Measurements from ENCODE around the gene EPS8L3. TPM values are rescaled to one million over a fixed set of nuclear protein-coding genes. Genes with fewer than 3 reads are reported as not detected.

The EPS8L3 gene
- total and polyA plus RNA-seq, 4 donors, result 0.09 to 0.38 (median 0.15) TPM; not detected in 1

DNA sequence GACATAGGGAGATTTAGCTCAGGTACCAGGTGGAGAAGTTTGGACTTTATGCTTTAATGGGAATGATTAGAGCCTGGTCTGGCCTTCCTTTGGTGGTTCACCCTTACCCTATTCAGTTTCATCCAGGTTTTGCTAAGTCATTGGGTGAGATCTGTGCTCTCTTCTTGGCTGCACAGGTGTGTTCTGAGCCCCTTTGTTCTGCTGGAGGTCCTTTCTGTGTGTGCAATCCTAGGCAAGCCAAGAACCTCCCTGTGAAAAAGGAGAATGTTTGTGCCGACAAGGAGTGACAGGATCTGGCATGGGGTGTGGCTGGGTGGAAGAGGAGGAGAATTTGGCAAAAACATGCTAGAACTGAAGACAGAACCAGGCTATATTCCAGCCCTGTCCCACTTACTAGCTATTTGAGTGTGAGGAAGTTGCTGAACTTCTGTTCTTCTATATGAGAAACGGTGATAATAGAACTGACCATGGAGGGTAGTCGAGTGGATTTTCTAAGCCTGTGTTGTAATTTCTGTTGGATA lies 47.1 kb downstream of the EPS8L3 start:
- no peaks in the 10 kb centered on the region for H3K4me1 ChIP-seq (ENCODE audit: control insufficient read depth in 4 of 4, insufficient read depth in 4 of 4, low read length in 3 of 4)
- no peaks in the 10 kb centered on the region for H3K9me3 ChIP-seq (ENCODE audit: control insufficient read depth in 4 of 4, low read length in 3 of 4)
- peak; percentile 5 for DNase-seq (ENCODE audit: low spot score)
- no peak overlapping the region for H3K4me3 ChIP-seq (ENCODE audit: low read depth in 1 of 3, low read length in 3 of 3)
- TF ChIP-seq HNF4A (conservative IDR thresholded peaks at IDR 0.05), result no peak
- H3K9ac ChIP-seq (ENCODE audit: low read depth in 1 of 2, low read length in 2 of 2), result no peak overlapping the region
- no peaks in the 10 kb centered on the region for H3K27me3 ChIP-seq (ENCODE audit: control insufficient read depth in 4 of 4, insufficient read depth in 4 of 4, low read length in 3 of 4)
- 89% methylated on average over 3 of the region's 3 CpGs for WGBS
- no peak overlapping the region for H3K27ac ChIP-seq (ENCODE audit: low read depth in 1 of 2, low read length in 2 of 2)
- H3K36me3 ChIP-seq (ENCODE audit: control insufficient read depth in 4 of 4, insufficient read depth in 3 of 4, low read depth in 1 of 4, low read length in 3 of 4), result no peaks in the 10 kb centered on the region

DNA sequence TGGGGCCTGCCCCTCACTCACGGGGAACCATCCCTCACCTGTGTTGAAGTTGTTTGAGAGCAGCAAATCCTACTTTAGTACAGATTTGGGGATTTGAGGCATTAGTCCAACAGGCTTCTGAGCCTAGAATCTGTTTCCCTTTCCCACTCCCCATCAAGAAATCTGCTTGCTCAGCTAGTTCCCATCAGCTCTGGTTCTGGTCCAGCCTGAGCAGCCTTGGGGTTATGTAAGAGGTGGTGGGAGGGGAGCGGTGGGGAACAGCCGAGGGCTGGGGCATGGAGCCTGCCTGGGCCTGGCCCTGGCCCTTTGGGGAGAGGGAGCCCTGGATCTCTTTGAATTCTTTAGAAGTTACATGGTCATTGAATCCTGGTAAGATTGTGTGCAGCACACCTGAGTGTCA lies 47.6 kb downstream of the EPS8L3 start:
- H3K27ac ChIP-seq (ENCODE audit: low read depth in 1 of 2, low read length in 2 of 2), result no peak overlapping the region
- 84% methylated on average over 3 of the region's 3 CpGs for WGBS
- DNase-seq (ENCODE audit: low spot score), result peak; percentile 23

More for the DNA sequence above, 47.6 kb downstream of the EPS8L3 start:
- Histone ChIP-seq H3K27me3 (ENCODE audit: control insufficient read depth in 4 of 4, insufficient read depth in 4 of 4, low read length in 3 of 4) (no peaks in the 10 kb centered on the region), H3K36me3 (ENCODE audit: control insufficient read depth in 4 of 4, insufficient read depth in 3 of 4, low read depth in 1 of 4, low read length in 3 of 4) (no peaks in the 10 kb centered on the region), H3K4me3 (ENCODE audit: low read depth in 1 of 3, low read length in 3 of 3) (no peak overlapping the region), H3K9ac (ENCODE audit: low read depth in 1 of 2, low read length in 2 of 2) (no peak overlapping the region), H3K4me1 (ENCODE audit: control insufficient read depth in 4 of 4, insufficient read depth in 4 of 4, low read length in 3 of 4) (no peaks in the 10 kb centered on the region), H3K9me3 (ENCODE audit: control insufficient read depth in 4 of 4, low read length in 3 of 4) (no peaks in the 10 kb centered on the region)
- TF ChIP-seq HNF4A (conservative IDR thresholded peaks at IDR 0.05) (no peak), SP1 (IDR thresholded peaks at IDR 0.05) (no peak), FOXA2 (IDR thresholded peaks at IDR 0.05) (no peak), HNF4G (IDR thresholded peaks at IDR 0.05) (no peak), YY1 (IDR thresholded peaks at IDR 0.05) (no peak), JUND (IDR thresholded peaks at IDR 0.05) (no peak), NR2F2 (IDR thresholded peaks at IDR 0.05) (no peak), TAF1 (conservative IDR thresholded peaks at IDR 0.05) (no peak), FOXA1 (IDR thresholded peaks at IDR 0.05) (no peak), RXRA (IDR thresholded peaks at IDR 0.05) (no peak), RAD21 (IDR thresholded peaks at IDR 0.05) (no peak), GABPA (IDR thresholded peaks at IDR 0.05 in 1 of 2, conservative IDR thresholded peaks at IDR 0.05 in 1 of 2) (no peak), EGR1 (IDR thresholded peaks at IDR 0.05; ENCODE audit: low read depth in 2 of 2) (no peak)
- TF ChIP-seq, protein P1, sequence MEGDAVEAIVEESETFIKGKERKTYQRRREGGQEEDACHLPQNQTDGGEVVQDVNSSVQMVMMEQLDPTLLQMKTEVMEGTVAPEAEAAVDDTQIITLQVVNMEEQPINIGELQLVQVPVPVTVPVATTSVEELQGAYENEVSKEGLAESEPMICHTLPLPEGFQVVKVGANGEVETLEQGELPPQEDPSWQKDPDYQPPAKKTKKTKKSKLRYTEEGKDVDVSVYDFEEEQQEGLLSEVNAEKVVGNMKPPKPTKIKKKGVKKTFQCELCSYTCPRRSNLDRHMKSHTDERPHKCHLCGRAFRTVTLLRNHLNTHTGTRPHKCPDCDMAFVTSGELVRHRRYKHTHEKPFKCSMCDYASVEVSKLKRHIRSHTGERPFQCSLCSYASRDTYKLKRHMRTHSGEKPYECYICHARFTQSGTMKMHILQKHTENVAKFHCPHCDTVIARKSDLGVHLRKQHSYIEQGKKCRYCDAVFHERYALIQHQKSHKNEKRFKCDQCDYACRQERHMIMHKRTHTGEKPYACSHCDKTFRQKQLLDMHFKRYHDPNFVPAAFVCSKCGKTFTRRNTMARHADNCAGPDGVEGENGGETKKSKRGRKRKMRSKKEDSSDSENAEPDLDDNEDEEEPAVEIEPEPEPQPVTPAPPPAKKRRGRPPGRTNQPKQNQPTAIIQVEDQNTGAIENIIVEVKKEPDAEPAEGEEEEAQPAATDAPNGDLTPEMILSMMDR (IDR thresholded peaks at IDR 0.05; ENCODE audit: low read depth, low read length, missing input control), result no peak
- TF ChIP-seq, protein P2, sequence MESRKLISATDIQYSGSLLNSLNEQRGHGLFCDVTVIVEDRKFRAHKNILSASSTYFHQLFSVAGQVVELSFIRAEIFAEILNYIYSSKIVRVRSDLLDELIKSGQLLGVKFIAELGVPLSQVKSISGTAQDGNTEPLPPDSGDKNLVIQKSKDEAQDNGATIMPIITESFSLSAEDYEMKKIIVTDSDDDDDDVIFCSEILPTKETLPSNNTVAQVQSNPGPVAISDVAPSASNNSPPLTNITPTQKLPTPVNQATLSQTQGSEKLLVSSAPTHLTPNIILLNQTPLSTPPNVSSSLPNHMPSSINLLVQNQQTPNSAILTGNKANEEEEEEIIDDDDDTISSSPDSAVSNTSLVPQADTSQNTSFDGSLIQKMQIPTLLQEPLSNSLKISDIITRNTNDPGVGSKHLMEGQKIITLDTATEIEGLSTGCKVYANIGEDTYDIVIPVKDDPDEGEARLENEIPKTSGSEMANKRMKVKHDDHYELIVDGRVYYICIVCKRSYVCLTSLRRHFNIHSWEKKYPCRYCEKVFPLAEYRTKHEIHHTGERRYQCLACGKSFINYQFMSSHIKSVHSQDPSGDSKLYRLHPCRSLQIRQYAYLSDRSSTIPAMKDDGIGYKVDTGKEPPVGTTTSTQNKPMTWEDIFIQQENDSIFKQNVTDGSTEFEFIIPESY (IDR thresholded peaks at IDR 0.05), result no peak
- TF ChIP-seq, protein P3, sequence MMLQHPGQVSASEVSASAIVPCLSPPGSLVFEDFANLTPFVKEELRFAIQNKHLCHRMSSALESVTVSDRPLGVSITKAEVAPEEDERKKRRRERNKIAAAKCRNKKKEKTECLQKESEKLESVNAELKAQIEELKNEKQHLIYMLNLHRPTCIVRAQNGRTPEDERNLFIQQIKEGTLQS (IDR thresholded peaks at IDR 0.05), result no peak
- TF ChIP-seq, protein P4, sequence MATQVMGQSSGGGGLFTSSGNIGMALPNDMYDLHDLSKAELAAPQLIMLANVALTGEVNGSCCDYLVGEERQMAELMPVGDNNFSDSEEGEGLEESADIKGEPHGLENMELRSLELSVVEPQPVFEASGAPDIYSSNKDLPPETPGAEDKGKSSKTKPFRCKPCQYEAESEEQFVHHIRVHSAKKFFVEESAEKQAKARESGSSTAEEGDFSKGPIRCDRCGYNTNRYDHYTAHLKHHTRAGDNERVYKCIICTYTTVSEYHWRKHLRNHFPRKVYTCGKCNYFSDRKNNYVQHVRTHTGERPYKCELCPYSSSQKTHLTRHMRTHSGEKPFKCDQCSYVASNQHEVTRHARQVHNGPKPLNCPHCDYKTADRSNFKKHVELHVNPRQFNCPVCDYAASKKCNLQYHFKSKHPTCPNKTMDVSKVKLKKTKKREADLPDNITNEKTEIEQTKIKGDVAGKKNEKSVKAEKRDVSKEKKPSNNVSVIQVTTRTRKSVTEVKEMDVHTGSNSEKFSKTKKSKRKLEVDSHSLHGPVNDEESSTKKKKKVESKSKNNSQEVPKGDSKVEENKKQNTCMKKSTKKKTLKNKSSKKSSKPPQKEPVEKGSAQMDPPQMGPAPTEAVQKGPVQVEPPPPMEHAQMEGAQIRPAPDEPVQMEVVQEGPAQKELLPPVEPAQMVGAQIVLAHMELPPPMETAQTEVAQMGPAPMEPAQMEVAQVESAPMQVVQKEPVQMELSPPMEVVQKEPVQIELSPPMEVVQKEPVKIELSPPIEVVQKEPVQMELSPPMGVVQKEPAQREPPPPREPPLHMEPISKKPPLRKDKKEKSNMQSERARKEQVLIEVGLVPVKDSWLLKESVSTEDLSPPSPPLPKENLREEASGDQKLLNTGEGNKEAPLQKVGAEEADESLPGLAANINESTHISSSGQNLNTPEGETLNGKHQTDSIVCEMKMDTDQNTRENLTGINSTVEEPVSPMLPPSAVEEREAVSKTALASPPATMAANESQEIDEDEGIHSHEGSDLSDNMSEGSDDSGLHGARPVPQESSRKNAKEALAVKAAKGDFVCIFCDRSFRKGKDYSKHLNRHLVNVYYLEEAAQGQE (IDR thresholded peaks at IDR 0.05), result no peak
- TF ChIP-seq, protein P5, sequence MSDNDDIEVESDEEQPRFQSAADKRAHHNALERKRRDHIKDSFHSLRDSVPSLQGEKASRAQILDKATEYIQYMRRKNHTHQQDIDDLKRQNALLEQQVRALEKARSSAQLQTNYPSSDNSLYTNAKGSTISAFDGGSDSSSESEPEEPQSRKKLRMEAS (IDR thresholded peaks at IDR 0.05), result no peak

Data from liver (tissue), 9 donors.